NT2/D1 (cell line): ENCODE measurements around the gene TNRC6C.

ENCODE experiments used
- SUZ12 ChIP-seq: IDR thresholded peaks from 2 replicates; pipeline ENCODE4 v1.6.1; 2011; ENCODE audit not compliant: insufficient read length, insufficient read depth; ENCODE audit errors: extremely low read depth
- YY1 ChIP-seq: IDR thresholded peaks from 2 replicates; pipeline ENCODE4 v1.6.1; 2011; ENCODE audit not compliant: insufficient read length, insufficient read depth
- ZNF274 ChIP-seq: IDR thresholded peaks from 2 replicates; pipeline ENCODE4 v1.6.1; 2011; ENCODE audit warnings: mild to moderate bottlenecking, low read depth, low read length

DNA sequence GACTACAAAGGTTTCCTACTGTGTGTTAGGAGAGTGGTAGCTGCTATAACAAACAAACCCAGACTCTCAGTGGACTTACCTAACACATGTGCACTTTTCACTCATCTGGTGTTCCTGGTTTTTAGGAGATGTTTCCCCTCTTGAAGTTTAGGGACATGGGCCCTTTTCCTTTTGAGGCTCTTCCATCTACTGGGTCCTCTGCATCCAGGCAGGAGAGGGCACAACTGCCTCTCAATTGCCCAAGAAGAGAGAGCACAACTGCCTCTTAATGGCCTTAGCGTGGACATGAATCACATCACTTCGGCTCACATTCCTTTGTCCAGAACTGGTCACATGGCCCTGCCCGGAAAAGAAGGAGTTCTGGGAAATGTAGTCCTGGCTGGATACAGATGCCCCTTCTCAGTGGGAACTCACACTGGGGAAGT is 9.8 kb upstream of the TNRC6C start:
- TF ChIP-seq ZNF274 (no peak), SUZ12 (no peak), YY1 (no peak)
